BE2C (cell line): Measurements from ENCODE around the gene GAS5.
A peak's percentile ranks its signal among the peaks of the same experiment; 100 is the strongest.
"Not testable (repeated sequence)": the region's sequence is repeated elsewhere in the genome, so short reads cannot be mapped to it uniquely, and the experiment has no call there.

Experiments used
- DNase-seq: peaks from one replicate; pipeline ENCODE4 v3.0.0-alpha.2; 2020
- H3K27me3 ChIP-seq: fragments of 250-450 bp; sonication (Bioruptor Pico); 2 replicates; pipeline ENCODE4 v1.5.1; 2020; ENCODE audit warnings: mild to moderate bottlenecking
- H3K36me3 ChIP-seq: fragments of 250-450 bp; sonication (Bioruptor Pico); 2 replicates; pipeline ENCODE4 v1.5.1; 2020; ENCODE audit warnings: mild to moderate bottlenecking
- H3K4me1 ChIP-seq: fragments of 250-450 bp; sonication (Bioruptor Pico); 2 replicates; pipeline ENCODE4 v1.5.1; 2020
- H3K4me3 ChIP-seq: 2 replicates; pipeline ENCODE4 v1.5.1; 2011; ENCODE audit warnings: low read depth, low read length
- H3K9me3 ChIP-seq: fragments of 250-450 bp; sonication (Bioruptor Pico); 2 replicates; pipeline ENCODE4 v1.5.1; 2020
- CTCF ChIP-seq: IDR thresholded peaks from 2 replicates; pipeline ENCODE4 v1.5.1; 2012; ENCODE audit warnings: mild to moderate bottlenecking, low read depth, low read length

The GAS5 gene

GRCh38 chr1:173863224-173864161, 4.3 kb downstream of the GAS5 start:
- no peak for DNase-seq
- no peaks in the 10 kb centered on the region for H3K4me1 ChIP-seq
- TF ChIP-seq CTCF: no peak
- H3K36me3 ChIP-seq: peaks cover 88% of the 10 kb centered on the region
- no peaks in the 10 kb centered on the region for H3K9me3 ChIP-seq
- H3K27me3 ChIP-seq: no peaks in the 10 kb centered on the region
- no peak overlapping the region for H3K4me3 ChIP-seq

DNA sequence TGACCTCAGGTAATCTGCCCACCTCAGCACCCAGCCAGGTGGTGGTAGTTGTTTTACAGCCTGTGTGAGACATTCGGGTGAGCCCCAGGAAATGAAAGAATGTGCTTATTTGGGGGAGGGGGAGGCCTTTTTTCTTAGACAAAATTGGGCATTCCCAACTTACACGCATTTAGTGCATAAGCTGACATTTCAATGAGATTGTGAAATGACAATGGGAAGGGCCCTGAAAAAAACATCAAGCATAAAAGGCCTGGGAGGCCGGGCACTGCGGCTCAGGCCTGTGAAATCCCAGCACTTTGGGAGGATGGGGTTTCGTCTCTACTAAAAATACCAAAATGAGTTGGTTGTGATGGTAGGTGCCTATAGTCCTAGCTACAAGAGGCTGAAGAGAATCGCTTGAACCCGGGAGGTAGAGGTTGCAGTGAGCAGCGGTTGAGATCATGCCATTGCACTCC, 5.0 kb downstream of the GAS5 start:
- peaks cover 95% of the 10 kb centered on the region for H3K36me3 ChIP-seq
- DNase-seq: no peak

DNA sequence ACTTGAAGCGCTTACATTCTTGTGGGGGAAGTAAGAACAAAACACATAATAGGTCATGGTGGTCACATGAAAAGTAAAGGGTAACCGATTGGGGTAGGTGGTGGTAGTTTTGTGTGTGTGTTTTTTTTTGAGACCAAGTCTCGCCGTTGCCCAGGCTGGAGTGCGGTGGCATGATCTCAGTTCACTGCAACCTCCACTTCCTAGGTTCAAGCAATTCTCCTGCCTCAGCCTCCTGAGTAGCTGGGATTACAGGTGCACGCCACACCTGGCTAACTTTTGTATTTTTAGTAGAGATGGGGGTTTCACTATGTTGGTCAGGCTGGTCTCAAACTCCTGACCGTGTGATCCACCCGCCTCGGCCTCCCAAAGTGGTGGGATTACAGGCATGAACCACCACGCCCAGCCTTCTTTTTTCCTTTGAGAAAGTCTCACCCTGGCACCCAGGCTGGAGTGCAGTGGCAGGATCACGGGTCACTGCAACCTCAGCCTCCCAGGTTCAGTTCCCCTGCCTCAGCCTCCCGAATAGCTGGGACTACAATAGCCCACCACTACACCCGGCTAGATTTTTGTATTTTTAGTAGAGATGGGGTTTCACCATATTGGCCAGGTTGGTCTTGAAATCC, 5.5 kb downstream of the GAS5 start:
- not testable (repeated sequence) for H3K4me1 ChIP-seq, H3K9me3 ChIP-seq, H3K27me3 ChIP-seq, H3K4me3 ChIP-seq
- peaks cover 96% of the 10 kb centered on the region for H3K36me3 ChIP-seq
- DNase-seq: peak; percentile 33

More for the DNA sequence above, 5.0 kb downstream of the GAS5 start:
- no peaks in the 10 kb centered on the region for H3K27me3 ChIP-seq
- no peak overlapping the region for H3K4me3 ChIP-seq
- no peaks in the 10 kb centered on the region for H3K4me1 ChIP-seq
- no peak for TF ChIP-seq CTCF
- H3K9me3 ChIP-seq: no peaks in the 10 kb centered on the region

DNA sequence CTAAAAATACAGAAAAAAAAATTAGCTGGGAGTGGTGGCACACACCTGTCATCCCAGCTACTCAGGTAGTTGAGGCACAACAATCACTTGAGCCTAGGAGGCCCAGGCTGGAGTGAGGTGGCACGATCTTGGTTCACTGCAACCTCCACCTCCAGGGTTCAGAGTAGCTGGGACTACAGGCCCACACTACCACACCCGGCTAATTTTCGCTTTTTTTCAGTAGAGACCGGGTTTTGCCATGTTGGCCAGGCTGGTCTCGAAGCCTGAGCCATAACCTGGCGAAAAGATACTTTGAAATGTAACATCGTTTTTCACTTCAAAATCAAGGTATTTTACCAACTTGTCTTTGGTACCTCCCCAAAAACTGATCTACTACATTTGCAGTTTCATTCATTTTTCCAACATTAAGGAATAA, 6.1 kb downstream of the GAS5 start:
- no peak for TF ChIP-seq CTCF
- Histone ChIP-seq H3K27me3 (no peaks in the 10 kb centered on the region), H3K4me1 (no peaks in the 10 kb centered on the region), H3K9me3 (no peaks in the 10 kb centered on the region), H3K4me3 (no peak overlapping the region), H3K36me3 (peaks cover 96% of the 10 kb centered on the region)
- peak; percentile 15 for DNase-seq

DNA sequence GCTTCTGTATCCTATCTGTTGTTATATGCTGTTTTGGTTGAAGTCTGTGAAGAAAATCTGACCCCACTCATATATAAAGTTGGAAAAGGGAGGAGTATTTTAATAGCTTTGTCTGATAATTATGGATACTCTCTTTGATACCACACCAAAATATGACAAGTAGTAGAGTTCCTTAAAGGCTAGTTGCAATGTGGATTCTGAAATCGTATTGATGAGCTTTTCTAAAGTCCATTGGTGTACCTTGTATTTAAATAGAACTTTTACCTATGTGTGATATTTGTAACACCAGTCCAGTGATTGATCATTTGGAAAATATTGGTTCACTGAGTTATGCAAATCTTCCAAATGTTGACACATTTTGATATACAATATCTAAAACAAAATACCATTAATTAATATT, 7.7 kb downstream of the GAS5 start:
- peaks cover 96% of the 10 kb centered on the region for H3K36me3 ChIP-seq

GRCh38 chr1:173859547-173859946, 8.2 kb downstream of the GAS5 start:
- H3K9me3 ChIP-seq, H3K27me3 ChIP-seq, H3K4me1 ChIP-seq, H3K4me3 ChIP-seq, DNase-seq: not testable (repeated sequence)
- H3K36me3 ChIP-seq: peaks cover 96% of the 10 kb centered on the region

More for the DNA sequence above, 7.7 kb downstream of the GAS5 start:
- no peak for TF ChIP-seq CTCF
- Histone ChIP-seq H3K27me3 (no peaks in the 10 kb centered on the region), H3K4me3 (no peak overlapping the region), H3K4me1 (no peaks in the 10 kb centered on the region), H3K9me3 (no peaks in the 10 kb centered on the region)
- no peak for DNase-seq

GRCh38 chr1:173857363-173857917, 10.3 kb downstream of the GAS5 start:
- Histone ChIP-seq H3K4me3 (no peak overlapping the region), H3K36me3 (peaks cover 91% of the 10 kb centered on the region), H3K4me1 (no peaks in the 10 kb centered on the region), H3K27me3 (no peaks in the 10 kb centered on the region), H3K9me3 (no peaks in the 10 kb centered on the region)
- no peak for DNase-seq
- TF ChIP-seq CTCF: no peak
